Stimulated activated CD8-positive, alpha-beta memory T cell treated with anti-CD3 and anti-CD28 coated beads, Interleukin-2, amount 100 ng/mL, for 1 hour (primary cell): ENCODE data around the gene LDLRAD4.

Experiments used
- DNase-seq, 2 donors: peaks; one replicate each; pipeline ENCODE4 v3.0.0-alpha.2; 2020; ENCODE audit warnings: low read depth in 2 of 2

The LDLRAD4 gene

GRCh38 chr18:13614641-13615288, 396.2 kb downstream of the LDLRAD4 start:
- DNase-seq, result no peak

GRCh38 chr18:13615432-13615861, 396.9 kb downstream of the LDLRAD4 start:
- no peak for DNase-seq

GRCh38 chr18:13616041-13616440, 397.5 kb downstream of the LDLRAD4 start:
- no peak for DNase-seq

- DNase-seq, result no peak
Measured at GRCh38 chr18:13616525-13617035, 398.0 kb downstream of the LDLRAD4 start.

GRCh38 chr18:13617826-13618515, 399.4 kb downstream of the LDLRAD4 start:
- DNase-seq, result no peak

GRCh38 chr18:13618760-13619438, 400.3 kb downstream of the LDLRAD4 start:
- DNase-seq, result no peak

- no peak for DNase-seq
Measured at GRCh38 chr18:13619505-13620205, 401.1 kb downstream of the LDLRAD4 start.

- DNase-seq, result no peak
Measured at GRCh38 chr18:13620206-13620672, 401.7 kb downstream of the LDLRAD4 start.

- no peak for DNase-seq
Measured at GRCh38 chr18:13620818-13621445, 402.4 kb downstream of the LDLRAD4 start.

GRCh38 chr18:13621446-13621849, 402.9 kb downstream of the LDLRAD4 start:
- no peak for DNase-seq

GRCh38 chr18:13621886-13622619, 403.5 kb downstream of the LDLRAD4 start:
- no peak for DNase-seq

- DNase-seq, result no peak
Measured at GRCh38 chr18:13622751-13623150, 404.2 kb downstream of the LDLRAD4 start.

GRCh38 chr18:13623348-13623747, 404.8 kb downstream of the LDLRAD4 start:
- no peak for DNase-seq

GRCh38 chr18:13623871-13624270, 405.3 kb downstream of the LDLRAD4 start:
- no peak for DNase-seq

- no peak for DNase-seq
Measured at GRCh38 chr18:13624563-13625237, 406.1 kb downstream of the LDLRAD4 start.

GRCh38 chr18:13625355-13625754, 406.8 kb downstream of the LDLRAD4 start:
- no peak for DNase-seq

- no peak for DNase-seq
Measured at GRCh38 chr18:13625843-13626543, 407.4 kb downstream of the LDLRAD4 start.

- no peak for DNase-seq
Measured at GRCh38 chr18:13626544-13626908, 408.0 kb downstream of the LDLRAD4 start.

- no peak for DNase-seq
Measured at GRCh38 chr18:13627639-13628038, 409.1 kb downstream of the LDLRAD4 start.

GRCh38 chr18:13628211-13628610, 409.7 kb downstream of the LDLRAD4 start:
- no peak for DNase-seq
